T-helper 2 cell (primary cell): ENCODE data around the gene C12orf75.
A peak's percentile ranks its signal among the peaks of the same experiment; 100 is the strongest.
"Not testable (repeated sequence)": the region's sequence is repeated elsewhere in the genome, so short reads cannot be mapped to it uniquely, and the experiment has no call there.

Experiments used
- DNase-seq, 5 experiments: peaks; one replicate each; pipeline versions ENCODE4 v3.0.0 to v3.0.0-alpha.2; 2012 to 2022

Gene C12orf75

DNA sequence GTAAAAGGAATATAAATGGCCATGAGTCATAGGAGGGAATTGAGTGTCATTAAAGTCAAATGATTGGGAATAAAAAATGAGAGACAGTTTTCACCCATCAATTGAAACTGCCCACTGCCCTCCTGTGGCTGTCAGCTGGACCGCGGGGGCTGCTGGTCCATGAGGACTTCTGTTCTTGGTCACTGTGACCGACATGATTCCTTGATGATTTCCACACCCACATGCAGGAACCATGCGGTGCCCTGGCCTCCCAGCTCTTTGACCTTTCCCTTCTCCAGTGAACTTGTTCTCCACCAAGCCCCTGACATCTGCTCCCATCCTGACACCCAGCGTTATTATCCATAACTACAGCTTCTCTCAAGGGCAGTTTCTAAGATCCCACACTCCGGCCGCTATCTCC, 48.4 kb downstream of the C12orf75 start:
- DNase-seq, result no peak

DNA sequence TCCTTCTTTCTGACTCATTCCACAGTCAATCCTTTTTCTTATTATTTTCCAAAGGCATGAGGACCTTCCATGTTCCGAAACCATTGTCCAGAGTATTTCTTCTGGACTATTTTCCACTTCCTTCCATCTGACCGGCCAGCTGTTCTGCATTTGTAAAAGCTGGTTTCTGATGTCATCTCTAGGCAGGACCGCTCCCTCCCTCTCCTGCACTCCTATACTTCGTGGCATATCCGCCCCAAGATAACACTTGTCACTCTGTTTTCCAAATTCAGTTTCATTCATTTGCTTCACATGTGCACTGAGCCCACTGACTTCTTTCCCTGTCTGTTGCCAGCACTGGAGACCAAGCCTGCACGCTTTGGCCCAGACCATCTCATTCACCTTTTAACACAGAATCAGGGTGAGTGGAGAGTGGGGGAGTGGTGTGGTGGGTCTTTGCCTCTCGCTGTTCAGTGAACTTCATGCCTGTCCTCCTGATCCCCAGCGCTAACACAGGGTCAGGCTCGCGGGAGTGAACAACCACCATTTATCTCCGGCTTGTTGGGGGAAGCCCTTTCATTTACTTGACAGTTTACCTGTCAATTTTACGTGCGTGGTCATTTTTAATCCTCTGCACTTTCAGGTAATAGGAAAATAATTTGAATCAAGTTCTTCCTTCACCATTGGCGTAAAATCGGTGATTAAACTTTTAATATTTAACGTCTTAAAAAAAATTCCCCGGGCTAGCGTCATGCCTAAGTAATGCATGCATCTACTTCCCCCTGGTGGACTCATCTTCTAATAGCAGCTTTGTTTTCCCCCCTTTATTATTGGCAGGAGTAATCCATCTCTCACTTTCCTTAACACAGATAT, 52.5 kb downstream of the C12orf75 start:
- DNase-seq, result peak in 2 of 5 experiments; percentile 19 to 56

DNA sequence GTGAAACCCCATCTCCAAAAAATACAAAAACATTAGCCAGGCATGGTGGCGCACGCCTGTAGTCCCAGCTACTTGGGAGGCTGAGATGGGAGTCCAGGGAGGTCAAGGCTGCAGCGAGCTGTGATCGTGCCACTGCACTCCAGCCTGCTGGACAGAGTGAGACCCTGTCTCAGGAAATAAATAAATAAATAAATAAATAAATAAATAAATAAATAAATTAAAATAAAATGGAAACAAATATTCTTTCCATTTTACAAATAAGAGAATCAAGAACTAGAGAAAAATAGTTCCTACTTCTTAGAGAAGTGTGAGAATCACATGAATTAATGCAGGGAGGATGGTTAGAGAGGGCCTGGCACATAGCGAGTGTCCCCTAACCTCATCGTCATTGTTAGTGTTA, 53.7 kb downstream of the C12orf75 start:
- no peak for DNase-seq

DNA sequence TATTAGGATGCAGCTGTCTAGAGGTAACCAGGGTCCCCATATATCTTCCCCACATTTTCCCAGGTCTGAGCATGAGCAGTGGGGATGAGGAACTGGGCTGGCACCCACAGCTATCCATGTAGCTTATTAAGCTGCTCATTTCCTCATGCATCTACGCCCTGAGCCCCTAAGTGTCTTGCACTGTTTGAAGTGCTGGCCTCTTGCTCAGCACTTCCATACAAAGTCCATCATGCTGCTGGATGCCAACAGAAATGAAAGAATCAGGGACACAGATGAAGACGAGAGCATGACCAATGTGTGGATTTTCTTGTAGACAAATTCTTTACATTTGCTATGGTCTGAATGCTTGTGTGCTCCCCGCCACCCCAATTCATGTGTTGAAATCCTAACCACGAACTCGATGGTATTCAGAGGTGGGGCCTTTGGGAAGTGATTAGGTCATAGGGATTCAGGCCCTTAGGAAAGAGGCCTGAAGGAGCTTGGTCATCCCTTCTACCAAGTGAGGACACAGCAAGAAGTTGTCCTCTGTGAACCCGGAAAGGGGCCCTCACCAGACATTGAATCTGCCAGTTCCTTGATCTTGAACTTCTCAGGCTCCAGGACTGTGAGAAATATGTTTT, 54.5 kb downstream of the C12orf75 start:
- no peak for DNase-seq

DNA sequence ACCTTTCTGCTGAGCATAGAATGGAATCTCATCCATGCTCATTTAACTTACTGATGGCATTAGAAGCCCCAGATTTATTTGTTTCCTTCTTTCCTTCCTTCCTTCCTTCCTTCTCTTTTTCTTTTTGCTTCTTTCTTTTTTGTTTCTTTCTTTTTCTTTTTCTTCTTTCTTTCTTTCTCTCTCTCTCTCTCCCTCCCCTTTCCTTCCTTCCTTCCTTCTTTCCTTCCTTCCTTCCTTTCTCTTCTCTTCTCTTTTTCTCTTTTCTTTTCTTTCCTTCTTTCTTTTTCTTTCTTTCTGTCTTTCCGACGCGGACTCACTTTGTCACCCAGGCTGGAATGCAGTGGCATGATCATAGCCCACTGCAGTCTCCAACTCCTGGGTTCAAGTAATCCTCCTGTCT, 55.9 kb downstream of the C12orf75 start:
- no peak for DNase-seq

DNA sequence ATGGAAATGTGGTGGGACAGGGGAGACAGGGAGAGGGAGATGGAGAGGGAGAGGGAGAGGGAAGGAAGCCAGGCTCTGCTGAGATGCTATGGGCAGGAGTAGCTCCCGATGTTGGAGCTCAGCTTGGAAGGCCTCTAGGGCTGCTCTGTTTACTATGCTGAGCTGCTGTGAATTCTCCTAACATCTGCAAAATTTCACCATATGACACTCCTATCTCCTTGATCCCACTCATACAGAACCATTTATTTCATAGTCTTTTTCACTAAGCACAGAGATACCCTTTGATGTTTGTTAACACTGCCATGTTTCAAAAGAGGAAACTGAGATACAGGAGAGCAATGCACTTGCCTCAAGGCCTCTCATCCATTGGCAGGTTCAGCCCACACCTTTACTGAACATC, 60.7 kb downstream of the C12orf75 start:
- no peak for DNase-seq

DNA sequence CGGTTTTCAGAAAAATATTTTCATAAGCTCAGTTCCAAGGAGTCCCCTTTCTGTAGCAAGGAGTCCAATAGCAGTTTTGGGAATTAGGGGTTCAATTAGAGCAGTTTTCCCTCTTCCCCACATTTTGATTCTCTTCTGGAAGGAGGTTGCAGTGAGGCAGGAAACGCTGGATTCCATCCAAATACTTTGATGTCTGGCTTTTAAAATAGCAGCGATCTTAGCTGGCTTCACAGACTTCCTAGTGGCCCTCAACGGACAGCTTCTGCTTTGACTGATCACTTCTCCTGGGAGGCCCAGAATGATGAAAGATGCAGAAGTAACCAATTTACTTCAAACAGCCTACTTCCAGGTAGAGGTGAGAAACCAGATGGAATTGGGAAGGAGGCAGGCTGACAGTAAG, 63.1 kb downstream of the C12orf75 start:
- no peak for DNase-seq

DNA sequence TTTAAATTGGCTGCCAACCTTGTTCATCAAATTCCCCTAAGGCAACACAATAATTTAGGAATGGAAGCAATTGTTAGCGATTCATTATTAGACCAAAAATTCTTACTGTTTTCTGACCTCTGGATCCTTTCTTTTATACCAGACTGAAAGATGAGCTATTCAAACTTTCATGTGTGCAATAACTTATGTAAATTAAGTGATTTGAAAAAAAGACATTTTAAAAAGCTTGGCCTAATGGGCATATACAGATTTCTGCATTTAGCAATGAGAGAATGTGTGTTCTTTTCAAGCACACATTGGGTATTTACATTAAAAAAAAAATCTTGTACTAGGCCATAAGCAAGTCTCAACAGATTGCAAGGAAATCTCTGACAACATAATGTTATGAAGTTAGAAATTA, 65.5 kb downstream of the C12orf75 start:
- DNase-seq, result no peak

DNA sequence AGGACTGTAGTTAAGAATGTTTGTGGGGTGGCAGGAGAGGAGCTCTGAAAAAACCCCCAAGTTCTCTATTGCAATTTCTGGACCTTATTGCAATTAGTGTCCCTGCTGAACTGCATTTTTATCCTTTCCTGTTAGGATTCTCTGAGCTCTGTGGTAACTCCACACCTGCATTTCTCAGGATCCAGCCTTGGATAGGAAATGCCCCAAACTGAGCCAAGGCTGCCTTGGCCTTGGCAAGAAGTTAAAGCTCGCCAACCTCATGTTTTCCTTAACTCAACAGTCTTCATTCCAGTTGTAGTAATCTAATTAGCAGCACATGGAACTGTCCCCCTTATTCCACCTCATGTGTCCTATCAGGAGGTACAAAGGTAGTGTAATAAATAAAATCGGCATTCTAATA, 66.5 kb downstream of the C12orf75 start:
- no peak for DNase-seq

DNA sequence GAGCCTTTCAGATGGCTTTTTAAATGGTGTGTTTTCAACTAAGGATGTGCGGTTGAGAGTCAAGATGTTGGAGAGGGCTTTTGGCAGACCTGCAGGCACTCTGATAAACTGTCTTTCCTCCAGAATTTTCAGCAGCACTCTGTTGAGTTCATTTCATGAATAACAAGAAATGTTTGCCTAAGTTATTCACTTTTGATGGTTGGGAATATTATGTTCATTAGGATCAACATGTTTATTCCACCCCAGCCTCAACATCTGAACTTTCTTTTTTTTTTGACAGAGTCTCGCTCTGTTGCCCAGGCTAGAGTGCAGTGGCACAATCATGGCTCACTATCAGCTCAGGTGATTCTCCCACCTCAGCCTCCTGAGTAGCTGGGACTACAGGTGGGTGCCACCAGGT, 68.4 kb downstream of the C12orf75 start:
- no peak for DNase-seq

DNA sequence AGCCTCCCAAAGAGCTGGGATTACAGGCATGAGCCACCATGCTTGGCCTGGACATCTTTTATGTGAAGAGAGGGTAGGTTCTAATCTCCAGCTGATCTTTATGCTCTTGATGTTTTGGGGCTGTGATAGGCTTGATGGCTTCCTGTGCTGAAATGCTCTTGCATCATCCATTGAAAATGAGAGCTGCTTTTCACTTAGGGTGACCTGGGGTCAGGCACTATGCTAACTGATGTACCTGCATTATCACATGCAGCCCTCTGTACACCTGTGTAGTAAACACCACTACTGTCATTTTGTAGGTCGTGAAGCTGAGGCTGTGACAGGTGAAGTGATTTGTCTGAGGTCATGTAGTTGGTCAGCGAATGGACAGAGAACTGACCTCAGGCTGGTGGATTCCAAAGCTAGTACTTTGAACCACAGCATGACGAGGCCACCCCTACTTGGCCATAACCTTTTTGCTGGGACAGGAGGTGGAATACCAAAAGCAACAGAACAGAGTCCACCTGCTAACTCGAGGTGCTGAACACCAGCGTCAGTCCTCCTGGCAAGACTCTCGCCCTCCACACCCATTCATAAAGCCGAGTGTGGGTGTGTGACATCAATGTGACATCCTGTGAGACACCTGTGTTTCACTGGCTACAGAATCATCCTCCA, 69.1 kb downstream of the C12orf75 start:
- no peak for DNase-seq

DNA sequence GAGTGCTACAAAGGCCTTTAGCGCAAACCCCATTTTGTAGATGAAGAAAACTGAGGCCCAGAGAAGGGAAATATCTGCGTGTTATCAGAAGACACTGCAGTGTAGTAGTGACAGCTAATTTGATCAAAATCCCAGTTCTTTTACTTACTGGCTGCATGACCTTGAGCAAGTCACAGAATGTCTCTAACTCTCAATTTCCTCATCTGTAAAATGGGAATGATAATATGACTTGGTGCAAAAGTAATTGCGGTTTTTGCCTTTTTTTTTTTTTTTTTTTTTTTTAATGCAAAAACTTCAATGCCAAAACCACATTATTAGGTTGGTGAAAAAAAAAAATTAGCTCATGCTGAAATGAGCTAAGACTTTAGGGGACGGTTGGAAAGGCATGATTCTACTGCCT, 69.7 kb downstream of the C12orf75 start:
- no peak for DNase-seq

DNA sequence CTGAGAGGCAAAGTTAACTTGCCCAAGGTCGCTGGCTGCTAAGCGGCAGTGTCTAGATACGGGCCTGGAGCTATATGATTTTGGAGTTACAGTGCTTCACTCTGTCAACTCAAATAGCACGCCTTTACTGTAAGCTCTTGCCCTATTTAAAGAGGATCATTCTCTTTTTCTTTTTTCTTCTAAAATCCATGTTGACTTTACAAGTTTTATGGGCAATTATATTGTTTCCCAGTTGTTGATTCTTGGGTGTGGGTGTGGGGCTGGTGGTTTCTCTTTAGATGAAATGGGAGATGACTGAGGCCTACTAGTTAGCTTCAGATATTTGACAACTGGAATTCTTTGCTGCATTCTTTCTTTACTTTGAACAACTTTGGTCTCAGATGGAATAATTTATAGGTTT, 70.7 kb downstream of the C12orf75 start:
- no peak for DNase-seq

DNA sequence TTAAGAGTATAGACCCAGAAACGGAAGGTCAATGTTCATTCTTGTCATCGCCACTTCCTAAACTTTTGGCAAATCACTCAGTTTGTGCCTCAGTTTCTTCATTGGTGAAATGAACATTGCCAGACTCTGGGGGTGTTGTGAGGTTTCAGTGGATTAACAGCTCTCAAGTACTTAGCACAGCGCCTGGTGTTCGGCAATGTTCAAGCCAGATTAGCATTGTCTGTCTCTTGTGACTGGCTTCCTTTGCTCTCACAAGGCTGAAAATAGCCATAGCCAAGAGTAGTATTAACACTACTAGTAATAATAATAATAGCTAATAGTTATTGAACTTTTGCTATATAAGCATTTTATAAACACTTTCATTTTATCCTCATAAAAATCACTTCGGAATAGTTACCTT, 71.9 kb downstream of the C12orf75 start:
- DNase-seq, result no peak

DNA sequence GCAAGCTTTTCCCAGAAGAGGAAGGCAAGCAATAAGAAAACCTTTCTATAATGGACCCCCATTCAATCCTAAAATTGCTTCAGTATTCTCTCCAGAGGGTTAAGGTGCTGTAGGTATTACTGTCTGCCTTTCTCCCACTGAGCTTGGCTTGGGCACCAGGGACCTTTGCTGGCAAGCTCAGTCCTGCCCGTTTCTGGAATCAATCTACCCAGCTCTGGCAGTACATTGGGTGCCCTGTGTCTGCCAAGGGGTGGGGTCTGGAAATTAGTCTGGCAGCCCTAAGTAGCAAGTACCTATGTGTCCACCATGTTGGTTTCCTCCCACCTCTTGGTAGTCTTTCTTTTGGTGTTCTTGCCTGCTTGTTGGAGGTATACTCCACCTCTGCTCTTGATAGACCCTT, 72.6 kb downstream of the C12orf75 start:
- no peak for DNase-seq

DNA sequence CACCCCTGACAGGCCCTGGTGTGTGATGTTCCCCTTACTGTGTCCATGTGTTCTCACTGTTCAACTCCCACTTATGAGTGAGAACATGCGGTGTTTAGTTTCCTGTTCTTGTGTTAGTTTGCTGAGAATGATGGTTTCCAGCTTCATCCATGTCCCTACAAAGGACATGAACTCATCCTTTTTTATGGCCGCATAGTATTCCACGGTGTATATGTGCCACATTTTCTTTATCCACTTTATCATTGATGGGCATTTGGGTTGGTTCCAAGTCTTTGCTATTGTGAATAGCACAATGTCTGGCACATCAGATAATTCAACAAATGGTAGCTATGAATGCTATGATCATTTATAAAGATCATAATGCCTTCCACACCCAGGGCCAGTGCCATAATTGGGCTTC, 73.6 kb downstream of the C12orf75 start:
- DNase-seq, result not testable (repeated sequence)

DNA sequence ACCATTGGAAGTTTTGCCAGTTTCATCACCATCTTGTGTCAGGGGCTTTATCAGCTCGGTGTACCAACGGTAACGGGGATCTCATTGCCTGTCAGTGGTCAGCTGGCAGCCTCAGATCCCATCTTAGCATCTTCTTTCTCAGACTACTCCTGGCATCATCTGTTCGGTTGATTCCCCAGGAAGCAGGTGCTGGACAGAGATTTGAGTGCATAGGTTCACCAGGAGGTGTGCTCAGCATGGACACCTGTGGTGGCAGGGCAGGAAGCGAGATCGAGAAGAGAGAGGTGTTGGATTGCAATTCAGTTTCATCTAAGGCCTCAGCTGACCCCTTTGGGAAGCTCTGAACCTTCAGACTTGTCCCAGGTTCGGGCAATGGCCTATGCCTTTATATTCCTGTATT, 76.0 kb downstream of the C12orf75 start:
- no peak for DNase-seq

DNA sequence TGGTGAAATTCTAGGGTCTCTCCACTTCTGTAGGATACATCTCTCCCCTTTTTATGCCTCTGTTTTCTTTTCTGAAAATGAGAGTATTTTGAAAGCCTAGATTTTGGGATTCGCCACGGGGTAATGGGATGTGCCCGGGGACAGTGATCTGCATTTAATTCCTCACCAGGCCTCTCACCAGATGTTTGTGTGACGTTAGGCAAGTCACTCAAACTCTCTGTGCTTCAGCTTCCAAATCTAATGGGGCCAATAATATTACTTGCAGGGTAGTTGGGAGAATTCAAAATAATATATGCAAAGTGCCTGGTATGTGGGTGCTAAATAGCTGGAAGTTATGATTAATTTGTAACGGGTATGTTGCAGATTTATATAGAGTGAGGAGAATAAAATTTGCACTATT, 78.8 kb downstream of the C12orf75 start:
- no peak for DNase-seq

DNA sequence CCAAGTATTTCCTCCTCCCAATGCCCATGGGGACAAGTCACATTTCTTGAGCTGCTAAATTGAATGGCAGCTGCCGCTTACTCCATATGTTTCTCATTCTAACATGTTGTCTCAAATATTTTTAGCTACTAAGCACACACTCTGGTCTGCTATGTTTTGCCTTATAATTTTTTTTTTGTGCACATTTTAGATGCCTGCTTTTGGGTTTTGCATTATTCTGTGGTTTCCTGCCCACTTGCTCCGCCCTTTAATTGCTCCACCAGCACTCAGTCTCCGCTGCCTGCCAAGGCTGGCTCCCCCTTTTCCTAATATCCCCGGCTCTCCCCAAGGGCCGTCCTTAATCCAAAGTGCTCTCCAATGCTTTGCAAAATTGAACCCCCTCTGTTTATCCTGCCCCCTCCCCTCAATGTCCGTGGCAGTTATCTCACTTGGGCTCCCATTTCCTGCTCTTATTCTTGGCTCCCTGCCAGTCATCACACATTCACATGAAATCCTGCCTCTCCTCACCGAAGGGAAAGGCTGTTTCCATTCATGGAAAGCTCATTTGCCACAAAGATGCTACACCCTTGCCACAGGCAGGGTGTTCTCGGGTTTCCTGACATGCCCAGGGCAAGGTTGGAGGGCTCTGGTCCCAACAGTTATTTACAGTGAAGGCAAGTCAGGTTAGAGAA, 79.4 kb downstream of the C12orf75 start:
- peak in 1 of 5 experiments; percentile 32 for DNase-seq

DNA sequence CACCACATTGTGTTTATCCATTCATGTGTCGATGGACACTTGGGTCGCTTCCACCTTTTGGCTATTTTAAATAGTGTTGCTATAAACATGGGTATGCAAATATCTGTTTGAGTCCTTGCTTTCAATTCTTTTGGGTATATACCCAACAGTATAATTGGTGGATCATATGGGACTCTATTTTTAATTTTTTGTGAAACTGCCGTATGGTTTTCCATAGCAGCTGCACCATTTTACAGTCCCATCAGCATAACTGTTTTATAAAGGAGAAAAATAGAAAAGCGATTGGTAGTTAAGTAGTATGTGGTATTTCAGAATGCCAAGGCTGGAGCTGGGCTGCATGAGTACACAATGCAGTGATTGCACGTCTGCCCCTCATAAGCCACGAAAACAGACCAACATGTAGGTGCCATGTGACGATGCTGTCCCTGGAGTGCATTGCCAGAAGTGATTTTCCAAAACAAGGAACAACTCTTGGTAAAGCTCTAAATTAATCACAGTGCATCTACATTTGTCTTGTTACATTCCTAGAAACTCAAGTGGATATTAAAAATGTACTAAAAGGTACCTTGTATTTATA, 83.5 kb downstream of the C12orf75 start:
- no peak for DNase-seq

DNA sequence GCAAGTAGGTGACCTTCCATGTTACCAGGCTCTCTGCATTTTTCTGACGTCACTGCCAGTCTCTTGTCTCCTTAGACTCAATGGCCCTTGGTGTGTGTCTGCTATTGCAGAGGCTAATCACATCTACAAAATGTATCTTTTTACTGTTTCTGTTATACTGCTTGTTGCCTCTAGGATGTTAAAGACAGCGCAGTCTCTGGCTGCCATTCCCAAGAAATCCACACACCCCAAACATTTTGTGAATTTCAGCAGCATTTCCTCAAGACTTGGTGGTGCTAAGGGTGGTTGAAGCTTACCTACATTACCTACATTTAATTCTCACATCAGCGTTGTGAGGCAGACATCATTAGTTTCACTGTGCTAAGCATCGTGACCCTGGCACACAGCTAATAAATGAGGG, 87.2 kb downstream of the C12orf75 start:
- DNase-seq, result no peak

DNA sequence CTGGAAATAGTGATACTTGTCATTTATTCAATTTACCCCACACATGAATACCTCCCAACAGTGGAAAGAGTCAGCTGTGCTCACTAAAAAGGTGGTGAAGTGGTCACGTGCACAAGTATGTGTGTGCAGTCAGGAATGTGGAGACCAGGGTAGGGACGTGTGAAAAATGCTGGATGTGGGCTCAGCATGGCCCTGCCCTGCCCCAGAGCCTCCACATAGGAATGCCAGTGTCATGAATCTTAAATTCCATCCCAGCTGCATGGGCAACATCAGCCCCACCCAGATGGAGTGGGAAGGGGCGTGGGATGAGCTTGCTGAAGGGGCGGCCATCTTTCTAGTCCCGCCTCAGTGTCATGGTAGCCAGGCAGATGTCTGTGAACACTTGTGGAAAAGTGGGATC, 87.7 kb downstream of the C12orf75 start:
- no peak for DNase-seq

DNA sequence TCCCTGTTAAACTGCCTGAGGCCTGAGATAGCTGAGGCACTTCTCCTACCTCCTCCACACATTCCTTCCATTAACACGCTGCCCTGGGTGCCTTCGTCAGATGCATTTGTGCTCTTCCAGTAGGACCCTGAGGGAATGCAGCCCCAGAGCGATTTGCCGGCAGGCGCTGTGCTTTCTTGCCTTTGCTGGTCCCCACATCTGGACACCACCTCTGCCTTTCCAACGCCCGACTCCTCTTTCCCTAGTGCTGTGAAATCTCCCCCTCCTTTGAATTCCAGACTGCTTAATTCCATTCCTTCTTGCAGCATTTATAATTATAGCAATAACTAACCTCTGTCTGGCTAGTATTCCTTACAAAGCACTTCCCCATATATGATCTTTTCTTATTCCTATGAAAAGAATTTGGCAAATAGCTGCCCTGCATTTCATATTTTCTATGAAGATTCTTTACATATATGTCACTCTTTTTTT, 88.4 kb downstream of the C12orf75 start:
- DNase-seq, result no peak
